Stimulated activated CD4-positive, alpha-beta T cell treated with anti-CD3 and anti-CD28 coated beads, Interleukin-12 subunit alpha, Interleukin-12 subunit beta, amount 100 ng/mL, for 24 hours (primary cell): ENCODE data around the gene ST6GAL1.
A peak's percentile ranks its signal among the peaks of the same experiment; 100 is the strongest.

Experiments used
- DNase-seq, 2 experiments: peaks; one replicate each; pipeline ENCODE4 v3.0.0-alpha.2; 2020; ENCODE audit warnings: low read depth in 2 of 2

Gene ST6GAL1

DNA sequence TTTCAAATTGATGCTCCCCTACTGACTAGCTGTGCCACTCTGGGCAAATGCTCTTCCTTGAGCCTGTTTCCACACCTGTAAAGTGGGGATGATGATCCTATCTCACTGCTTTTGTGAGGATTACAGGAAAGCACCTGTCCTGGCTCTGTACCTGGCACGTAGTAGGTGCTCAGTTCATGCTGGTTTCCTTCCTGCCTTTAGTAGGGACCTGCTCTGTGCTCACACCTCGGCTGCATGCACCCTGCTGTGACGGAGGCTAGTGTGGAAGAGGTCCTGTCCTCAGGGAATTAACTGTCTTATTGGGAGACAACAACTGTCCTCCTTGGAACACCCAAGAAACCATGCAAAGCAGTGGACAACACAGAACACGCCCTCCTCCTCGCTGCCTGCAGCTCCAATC is 147.2 kb downstream of the ST6GAL1 start:
- no peak for DNase-seq

DNA sequence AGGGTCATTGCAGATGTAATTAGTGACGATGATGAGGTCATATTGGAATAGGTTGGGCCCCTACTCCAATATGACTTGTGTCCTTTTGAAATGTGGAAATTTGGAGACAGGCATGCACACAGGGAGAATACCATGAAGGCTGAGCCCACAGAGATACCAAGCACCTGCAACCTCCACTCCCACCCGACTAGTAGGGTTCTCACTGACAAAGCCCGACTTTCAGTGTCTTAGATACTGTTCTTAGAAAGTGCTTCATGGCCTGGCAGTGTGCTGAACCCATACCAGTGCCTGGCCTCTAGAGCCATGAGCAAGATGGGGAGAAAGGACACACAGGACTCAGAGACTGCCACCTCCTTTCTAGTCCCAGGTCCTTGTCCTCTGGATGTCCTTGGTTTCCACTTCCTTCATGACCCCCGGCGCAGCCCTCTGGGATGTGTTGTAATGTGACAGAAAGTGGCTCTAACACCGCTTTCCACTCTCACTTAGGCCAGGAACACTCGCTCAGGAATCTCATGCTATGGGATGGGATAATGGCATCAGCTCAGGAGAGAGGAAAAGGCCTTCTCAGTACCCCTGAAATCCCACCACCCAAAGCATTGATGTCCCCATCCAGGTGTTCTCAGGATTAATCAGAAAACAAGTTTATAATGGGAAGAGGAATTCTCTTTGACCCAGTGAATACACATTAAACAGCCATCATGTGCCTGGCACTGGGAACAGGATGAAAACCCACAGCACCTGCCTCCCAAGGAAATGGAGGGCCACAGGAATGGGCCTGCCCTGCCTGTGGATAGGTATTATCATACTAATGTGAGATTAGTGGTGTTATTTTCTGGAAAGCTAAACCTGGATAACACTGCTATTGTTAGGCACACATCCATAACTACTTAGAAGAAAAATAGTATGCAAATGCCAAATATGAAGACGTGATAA is 149.0 kb downstream of the ST6GAL1 start:
- no peak for DNase-seq

DNA sequence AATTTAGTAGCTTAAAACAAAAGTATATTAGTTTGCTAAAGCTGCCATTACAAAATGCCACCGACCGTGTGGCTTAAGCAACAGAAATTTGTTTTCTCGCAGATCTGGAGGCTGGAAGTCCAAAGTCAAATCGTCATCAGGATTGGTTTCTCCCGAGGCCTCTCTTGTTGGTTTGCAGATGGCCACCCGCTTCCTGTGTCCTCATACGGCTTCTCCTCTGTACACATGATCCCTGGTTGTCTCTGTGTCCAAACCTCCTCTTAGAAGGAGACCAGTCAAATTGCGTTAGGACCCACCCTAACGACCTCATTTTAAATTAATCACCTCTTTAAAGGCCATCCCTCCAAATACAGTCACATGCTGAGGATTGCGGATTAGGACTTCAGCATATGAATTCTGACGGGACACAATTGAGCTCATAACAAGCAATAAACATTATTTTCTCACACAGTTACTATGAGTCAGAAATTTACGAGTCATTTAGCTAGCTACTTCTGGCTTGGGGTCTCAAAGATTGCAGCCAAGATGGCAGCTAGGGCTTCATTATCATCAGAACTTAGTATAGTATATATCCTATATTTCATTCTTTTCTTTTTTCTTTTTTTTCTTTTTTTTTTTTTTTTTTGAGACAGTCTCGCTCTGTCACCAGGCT is 150.6 kb downstream of the ST6GAL1 start:
- no peak for DNase-seq

DNA sequence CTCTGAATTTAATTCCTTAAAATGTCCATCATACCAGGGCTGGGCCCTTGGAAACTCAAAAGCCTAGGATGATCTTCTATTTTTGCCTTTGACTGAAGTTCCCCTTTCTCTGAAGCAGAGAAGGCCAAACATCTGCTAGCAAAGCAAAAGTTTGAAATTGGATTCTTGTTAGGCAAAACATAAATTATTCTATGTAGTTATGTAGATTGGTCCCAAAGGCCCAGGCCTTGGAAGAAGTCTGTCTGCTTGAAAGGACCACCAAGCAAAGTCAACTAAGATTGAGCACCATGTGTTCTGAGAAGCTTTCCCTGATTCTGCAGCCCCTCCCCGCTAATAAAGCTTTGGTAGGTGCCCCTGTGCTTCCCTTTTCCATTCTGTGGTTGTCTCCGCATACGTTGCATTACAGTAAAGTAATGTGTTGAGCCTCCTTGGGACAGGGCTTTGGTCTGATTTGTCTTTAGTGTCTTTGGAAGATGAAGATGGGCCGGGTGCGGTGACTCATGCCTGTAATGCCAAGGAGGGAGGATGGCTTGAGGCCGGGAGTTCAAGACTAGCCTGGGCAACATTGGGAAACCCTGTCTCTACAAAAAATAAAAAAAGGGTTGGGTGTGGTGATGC is 152.5 kb downstream of the ST6GAL1 start:
- no peak for DNase-seq

DNA sequence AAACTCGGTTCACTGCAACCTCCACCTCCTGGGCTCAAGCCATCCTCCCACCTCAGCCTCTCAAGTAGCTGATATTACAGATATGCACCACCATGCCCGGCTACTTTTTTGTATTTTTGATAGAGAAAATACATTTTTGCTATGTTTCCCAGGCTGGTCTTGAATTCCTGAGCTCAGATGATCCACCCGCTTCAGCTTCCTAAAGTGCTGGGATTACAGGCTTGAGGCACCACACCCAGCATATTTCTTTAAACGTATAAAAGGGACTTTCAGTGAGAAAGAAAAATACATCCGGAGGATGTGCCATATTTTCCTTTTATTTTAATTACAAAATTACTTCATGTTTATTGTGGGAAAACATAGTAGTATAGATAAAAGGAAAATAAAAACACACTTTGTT is 153.8 kb downstream of the ST6GAL1 start:
- DNase-seq: no peak

DNA sequence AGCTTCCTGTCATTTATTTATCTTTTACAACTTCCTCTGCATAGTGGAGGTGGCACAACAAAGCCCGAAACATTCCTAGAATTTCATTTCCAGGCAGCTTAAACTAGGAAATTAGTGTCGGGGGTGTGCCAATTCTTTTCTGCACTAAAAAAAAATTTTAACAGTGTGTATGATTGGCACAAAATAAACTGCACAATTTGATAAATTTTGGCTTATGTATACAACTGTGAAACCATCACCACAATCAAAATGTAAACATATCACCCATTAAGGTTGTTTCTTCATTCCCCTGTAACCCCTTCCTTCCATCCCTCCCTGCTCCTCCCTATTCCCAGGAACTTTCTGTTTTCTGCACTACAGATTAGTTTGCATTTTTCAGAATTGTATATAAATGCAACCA is 154.3 kb downstream of the ST6GAL1 start:
- DNase-seq: no peak

DNA sequence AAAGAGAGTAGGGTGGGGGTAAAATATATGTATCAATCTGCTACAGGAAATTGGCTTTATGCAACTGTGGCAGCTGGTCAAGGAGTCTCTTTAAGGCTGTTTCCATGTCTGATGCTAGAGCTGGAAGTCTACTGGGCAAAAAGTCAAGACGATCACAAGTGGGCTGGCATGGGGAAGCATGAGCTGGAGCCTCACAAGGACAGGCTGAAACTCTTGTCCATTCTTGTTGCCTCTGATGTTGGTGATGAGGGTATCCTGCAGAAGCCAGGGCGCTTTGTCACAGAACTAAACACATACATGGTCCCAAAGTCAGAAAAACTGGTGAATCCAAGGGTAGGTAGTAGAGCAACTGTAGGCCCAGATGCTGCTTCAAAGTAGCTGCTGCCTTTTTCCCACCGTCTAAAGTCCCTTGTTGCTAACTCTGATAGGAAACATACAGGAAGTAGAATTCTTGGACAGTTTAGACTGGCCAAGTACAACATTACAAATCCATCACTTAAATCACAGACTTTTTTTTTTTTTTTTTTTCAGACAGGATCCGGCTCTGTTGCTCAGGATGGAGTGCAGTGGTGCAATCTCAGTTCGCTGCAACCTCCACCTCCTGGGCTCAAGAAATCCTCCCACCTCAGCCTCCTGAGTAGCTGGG is 154.8 kb downstream of the ST6GAL1 start:
- DNase-seq: no peak

DNA sequence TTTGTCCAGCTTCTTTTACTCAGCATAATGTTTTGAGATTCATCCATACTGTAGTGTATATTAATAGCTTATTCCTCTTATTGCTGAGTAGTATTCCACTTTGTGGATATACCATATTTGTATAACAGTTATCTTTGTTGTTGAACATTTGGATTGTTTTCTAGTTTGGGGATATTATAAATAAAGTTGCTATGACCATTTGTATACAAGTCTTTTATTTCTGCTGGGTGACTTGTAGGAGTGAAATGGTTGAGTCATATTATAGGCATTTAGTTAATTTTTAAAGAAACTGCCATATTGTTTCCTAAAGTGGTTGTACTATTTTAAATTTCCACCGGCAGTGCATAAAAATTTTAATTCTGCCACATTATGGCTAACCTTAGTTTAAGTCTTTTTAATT is 155.6 kb downstream of the ST6GAL1 start:
- DNase-seq: no peak

DNA sequence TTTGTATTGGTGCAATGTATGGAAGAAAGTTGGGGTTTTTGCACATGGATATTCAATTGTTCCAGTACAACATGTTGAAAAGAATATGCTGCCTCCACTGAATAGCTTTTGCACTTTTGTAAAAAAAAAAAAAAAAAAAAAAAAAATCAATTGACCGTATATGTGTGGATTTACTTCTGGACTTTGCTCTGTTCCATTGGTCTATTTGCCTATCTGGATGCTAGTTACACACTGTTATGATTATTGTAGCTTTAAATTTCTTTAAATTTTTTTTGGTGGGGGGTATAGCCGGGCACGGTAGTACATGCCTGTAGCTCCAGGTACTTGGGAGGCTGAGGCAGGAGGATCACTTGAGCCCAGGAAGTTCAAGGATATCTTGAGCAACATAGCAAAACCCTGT is 156.5 kb downstream of the ST6GAL1 start:
- DNase-seq: no peak

DNA sequence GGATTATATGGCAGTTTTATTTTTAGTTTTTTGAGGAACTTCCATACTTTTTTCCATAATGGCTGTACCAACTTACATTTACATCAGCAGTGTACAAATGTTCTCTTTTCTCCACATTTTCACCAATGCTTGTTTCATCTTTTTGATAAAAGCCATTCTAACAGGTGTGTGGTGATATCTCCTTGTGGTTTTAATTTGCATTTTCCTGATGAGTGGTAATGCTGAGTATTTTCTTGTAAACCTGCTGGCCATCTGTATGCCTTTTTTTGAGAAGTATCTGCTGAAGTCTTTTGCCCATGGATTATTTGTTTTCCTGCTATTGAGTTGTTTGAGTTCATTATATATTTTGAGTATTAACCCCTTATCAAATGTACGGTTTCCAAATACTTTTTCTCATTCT is 158.4 kb downstream of the ST6GAL1 start:
- DNase-seq: no peak

DNA sequence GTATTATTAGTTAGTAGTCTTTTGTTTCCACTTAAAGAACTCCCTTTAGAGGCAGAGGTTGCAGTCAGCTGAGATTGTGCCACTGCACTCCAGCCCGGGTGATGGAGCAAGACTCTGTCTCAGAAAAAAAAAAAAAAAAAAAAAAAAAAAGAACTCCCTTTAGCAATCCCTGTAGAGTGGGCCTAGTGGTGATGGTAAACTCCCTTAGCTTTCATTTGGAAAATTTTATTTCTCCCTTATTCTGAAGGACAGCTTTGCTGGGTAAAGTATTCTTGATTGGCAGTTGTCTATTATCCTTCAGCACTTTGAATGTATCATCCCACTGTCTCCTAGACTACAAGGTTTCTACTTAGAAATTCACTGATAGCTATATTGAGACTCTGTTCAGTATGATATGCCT is 163.0 kb downstream of the ST6GAL1 start:
- no peak for DNase-seq

DNA sequence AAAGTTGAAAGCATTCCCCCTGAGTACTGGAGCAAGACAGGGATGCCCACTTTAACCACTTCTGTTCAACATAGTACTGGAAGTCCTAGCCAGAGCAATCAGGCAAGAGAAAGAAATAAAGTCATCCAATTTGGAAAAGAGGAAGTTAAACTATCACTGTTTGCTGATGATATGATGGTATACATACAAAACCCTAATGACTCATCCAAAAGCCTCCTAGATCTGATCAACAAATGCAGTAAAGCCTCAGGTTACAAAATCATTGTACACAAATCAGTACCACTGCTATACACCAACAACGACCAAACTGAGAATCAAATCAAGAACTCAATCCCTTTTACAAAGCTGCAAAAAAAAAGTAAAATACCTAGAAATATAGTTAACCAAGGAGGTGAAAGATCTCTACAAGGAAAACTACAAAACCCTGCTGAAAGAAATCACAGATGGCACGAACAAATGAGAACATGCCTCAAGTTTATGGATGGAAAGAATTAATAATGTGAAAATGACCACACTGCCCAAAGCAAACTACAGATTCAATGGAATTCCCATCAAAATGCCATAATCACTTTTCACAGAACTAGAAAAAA is 168.7 kb downstream of the ST6GAL1 start:
- no peak for DNase-seq

DNA sequence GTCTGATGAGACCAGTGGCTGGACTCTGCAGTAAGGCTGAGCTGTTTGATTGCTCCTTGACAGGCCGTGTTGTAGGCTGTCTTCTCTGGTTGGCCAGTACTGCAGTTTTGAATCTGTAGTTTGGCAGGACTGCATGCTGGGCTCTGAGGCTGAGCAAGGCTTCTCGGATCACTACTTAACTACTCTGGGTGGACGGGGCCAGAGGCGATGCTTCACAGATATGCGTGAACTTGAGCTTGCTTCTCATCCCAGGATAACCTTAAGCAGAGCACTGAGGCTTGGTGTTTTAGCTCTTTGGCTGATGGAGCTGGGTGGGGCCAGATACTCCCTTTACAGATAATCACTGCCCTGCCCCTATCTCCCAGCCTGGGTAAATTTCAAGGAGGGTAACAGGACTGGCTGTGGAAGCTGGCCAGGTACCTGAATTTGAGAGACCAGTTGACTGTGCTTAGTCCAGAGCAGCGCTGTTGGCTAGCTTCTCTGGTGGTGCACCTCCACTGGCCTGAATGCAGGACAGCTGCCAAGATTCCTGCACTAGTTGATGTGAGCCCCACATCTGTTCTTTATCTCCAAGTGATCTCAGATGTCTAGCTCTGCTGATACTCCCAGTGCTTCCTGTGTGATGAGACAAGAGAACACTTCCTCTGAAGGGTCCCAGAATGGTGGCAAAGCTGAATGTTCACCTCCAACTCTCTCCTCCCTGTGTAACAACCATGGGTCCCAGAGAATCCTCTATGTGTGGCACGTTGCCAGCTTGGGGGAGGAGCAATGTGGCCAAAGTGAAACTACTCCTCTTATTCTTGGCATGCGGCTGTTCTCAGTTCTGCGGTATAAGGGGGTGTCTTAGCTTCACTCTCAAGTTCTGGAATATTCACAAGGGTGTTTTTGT is 171.1 kb downstream of the ST6GAL1 start:
- peak in 1 of 2 experiments; percentile 52 for DNase-seq

DNA sequence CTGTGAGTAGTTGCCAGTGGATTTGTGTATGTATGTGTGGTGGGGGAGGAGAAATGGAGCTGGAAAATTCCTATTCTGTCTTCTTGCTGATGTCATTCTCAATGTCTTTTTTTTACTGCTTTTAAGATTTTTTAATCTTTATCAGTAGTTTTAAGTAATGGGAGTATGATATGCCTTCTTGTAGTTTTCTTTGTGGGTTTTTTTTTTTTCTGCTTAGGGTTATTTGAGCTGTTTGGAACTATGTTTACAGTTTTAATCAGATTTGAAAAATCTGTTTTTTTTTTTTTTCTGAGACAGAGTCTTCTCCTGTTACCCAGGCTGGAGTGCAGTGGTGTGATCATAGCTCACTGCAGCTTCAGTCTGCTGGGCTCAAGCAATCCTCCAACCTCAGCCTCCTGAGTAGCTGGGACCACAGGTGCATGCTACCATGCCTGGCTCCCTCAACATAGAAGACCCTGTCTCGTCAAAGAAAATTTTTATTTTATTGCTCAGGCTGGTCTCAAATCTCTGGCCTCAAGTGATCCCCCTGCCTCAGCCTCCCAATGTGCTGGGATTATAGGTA is 171.8 kb downstream of the ST6GAL1 start:
- no peak for DNase-seq

DNA sequence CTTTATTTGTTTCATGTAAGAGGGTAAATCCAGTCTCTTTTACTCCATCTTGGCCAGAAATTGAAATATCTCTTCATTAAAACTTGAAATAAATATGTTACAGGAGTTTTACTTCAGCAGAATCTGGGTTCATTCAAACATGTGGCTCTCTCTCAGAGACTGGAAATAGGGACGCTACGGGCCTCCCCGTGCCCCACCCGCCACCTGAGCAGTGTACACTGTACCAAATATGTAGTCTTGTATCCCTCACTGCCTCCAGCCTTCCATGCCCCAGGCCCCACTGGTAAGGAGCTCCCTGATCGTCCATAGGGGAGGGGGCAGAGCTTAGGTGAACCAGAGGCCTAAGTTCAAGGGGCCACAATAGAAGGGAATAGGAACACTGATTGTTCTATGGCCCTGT is 172.9 kb downstream of the ST6GAL1 start:
- DNase-seq: no peak

DNA sequence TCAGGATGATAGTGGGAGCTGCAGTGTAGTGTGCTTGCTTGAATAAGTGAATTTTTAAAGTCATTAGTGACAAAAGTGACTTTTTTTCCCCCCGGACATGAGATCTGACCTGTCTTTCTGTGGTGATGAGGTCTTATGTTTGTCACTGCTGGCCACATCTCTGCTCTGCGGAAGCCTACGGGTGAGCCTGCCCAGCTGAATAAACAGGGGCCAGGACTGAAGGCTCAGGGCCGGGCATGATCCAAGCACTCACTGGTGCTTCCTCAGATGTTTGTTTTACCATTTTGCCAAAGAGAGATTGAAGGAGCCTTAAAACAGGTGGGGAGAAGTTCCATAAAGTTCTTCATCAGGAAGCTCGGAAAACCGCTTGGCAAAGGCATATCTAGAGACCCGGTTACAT is 174.0 kb downstream of the ST6GAL1 start:
- no peak for DNase-seq

DNA sequence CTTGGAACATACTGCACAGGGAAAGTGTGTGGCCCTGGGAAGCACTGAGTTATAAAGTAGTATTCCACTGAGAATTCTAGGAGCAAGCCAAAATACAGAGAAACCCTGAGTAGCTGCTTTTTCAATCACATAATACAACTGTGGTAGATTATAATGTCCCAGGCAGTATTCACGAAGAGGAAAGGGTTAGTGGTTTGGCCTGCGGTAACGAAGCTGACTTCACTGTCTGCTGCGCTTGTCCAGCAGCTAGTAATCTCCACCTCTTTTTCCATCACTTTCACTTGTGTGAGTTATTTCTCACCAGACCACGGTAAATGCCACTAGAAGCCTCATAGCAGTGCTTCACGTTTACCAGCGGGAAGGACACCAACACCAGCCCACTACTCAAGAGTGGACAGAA is 174.6 kb downstream of the ST6GAL1 start:
- DNase-seq: no peak

DNA sequence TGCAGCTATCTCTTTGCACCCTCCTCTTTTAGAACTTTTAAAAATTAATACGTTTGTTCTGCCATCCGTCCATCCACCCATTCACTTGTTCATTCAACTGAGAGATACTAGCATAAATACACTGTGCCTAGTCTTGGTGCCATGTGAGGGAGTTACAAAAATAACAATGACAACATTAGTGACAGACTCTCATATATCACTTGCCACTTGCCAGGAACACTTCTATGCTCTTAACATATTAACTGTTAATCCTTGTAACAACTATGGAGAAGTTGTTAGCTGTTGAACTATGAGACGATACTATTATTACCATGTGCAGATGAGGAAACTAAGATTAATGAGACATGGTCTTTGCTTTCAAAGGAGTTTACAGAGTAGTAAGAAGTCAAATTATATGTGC is 175.4 kb downstream of the ST6GAL1 start:
- DNase-seq: no peak

DNA sequence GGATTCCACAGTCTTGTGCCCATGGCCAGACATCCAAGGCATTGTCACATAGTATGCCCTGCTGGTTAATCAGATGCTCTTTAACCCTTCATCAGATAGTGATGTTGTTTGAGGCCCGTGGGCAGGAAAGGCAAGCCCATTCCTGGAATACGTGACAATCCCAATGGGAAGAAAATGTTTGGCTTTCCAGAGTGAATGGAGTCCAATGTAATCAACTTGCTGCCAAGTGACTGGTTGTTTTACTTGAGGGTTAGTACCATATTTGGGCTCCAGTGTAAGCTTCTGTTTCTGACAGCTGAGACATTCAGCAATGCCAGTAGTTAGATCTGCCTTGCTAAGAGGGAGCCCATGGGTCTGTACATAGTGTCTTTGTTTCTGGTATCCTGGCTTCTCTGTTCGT is 177.7 kb downstream of the ST6GAL1 start:
- no peak for DNase-seq

DNA sequence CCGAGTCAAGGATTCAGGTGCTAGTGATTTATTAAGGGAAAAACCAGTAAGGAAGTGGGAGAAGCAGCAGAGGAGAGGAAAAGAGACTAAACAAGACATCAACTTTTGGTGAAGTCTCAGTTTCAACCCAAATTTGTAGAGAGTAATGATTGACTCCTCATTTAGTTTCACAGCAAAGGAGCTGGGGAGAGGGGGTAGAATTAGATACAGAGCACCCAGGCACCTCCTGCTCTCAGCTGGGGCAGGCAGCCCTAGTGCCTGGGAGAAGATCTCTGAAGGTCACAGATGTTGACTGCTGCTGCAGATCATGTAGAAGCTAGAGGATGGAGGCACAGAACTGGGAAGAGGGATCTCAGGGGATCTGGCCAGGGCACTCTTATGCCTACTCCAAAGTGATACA is 179.8 kb downstream of the ST6GAL1 start:
- no peak for DNase-seq
